Germinal center (tissue), 1 donor: ENCODE data around the gene KRT34.
A peak's percentile ranks its signal among the peaks of the same experiment; 100 is the strongest.
"Not testable (repeated sequence)": the region's sequence is repeated elsewhere in the genome, so short reads cannot be mapped to it uniquely, and the experiment has no call there.

Experiments
- DNase-seq: peaks from one replicate; pipeline ENCODE4 v3.0.0; 2012; ENCODE audit warnings: mixed read lengths, low spot score

Gene KRT34

GRCh38 chr17:41381943-41382342 is at the start of gene KRT34:
Gene KRT34, minus strand, starts transcription at chr17:41382306. Its CDS starts 60 bp downstream, at chr17:41382246.
- DNase-seq: not testable (repeated sequence)

- DNase-seq: not testable (repeated sequence)
Observed at GRCh38 chr17:41430376-41430775, 48.3 kb upstream of the KRT34 start.

GRCh38 chr17:41429667-41430066 is 47.6 kb upstream of the KRT34 start:
- no peak for DNase-seq

- no peak for DNase-seq
Observed at GRCh38 chr17:41428591-41429291, 46.6 kb upstream of the KRT34 start.

GRCh38 chr17:41424111-41424635 is 42.1 kb upstream of the KRT34 start, which contains the start of gene KRT37:
Gene KRT37, minus strand, starts transcription at chr17:41424585. Its CDS starts 62 bp downstream, at chr17:41424523.
- no peak for DNase-seq

- not testable (repeated sequence) for DNase-seq
Observed at GRCh38 chr17:41422586-41422985, 40.5 kb upstream of the KRT34 start.

GRCh38 chr17:41421617-41422016 is 39.5 kb upstream of the KRT34 start:
- DNase-seq: no peak

- no peak for DNase-seq
Observed at GRCh38 chr17:41421116-41421515, 39.0 kb upstream of the KRT34 start.

GRCh38 chr17:41420134-41420533 is 38.0 kb upstream of the KRT34 start:
- no peak for DNase-seq

- DNase-seq: no peak
Observed at GRCh38 chr17:41419716-41420115, 37.6 kb upstream of the KRT34 start.

GRCh38 chr17:41418116-41418860 is 36.2 kb upstream of the KRT34 start:
- DNase-seq: no peak

- DNase-seq: peak; percentile 45
Observed at GRCh38 chr17:41417576-41418015, 35.5 kb upstream of the KRT34 start.

GRCh38 chr17:41417127-41417526 is 35.0 kb upstream of the KRT34 start:
- DNase-seq: no peak

- no peak for DNase-seq
Observed at GRCh38 chr17:41416479-41416878, 34.4 kb upstream of the KRT34 start.

- no peak for DNase-seq
Observed at GRCh38 chr17:41415833-41416335, 33.8 kb upstream of the KRT34 start.

- no peak for DNase-seq
Observed at GRCh38 chr17:41415411-41415810, 33.3 kb upstream of the KRT34 start.

- no peak for DNase-seq
Observed at GRCh38 chr17:41413982-41414381, 31.9 kb upstream of the KRT34 start.

GRCh38 chr17:41413353-41413957 is 31.3 kb upstream of the KRT34 start:
- DNase-seq: no peak

- DNase-seq: no peak
Observed at GRCh38 chr17:41411072-41411840, 29.1 kb upstream of the KRT34 start.

GRCh38 chr17:41407226-41407625 is 25.1 kb upstream of the KRT34 start:
- no peak for DNase-seq

- DNase-seq: no peak
Observed at GRCh38 chr17:41406205-41406604, 24.1 kb upstream of the KRT34 start.
